GM19193 (cell line): ENCODE results near the gene ASB10.

Source experiments
- POLR2A ChIP-seq: IDR thresholded peaks from 4 replicates; pipeline ENCODE4 v1.6.1; 2011; ENCODE audit not compliant: insufficient read depth, insufficient read length; ENCODE audit errors: extremely low read depth

ASB10 gene

DNA sequence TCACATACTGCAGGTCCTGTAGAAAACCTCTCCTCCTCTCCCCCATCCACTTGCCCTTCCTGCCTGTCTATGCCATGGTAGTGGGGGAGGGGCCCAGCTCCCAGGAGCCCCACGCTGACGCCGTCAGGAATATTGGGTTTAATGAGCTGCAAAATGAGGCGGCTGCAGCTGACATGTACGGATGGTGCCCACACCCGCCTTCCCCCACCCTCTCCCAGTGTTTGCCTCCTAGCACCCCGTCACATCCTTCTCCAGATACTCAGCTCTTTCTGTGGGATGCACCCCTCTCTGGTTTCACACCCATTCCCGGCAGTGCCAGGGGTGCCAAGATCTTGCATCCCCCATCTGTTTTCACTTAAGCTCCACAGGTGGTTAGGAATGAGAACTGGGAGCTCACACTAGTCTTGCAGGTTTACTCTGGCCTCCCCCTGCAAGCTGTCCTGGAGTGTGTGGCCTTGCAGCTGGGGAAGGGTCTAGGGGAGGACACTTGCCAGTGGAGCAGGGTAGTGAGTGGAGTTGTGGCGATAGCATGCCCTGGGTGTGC, 45.7 kb downstream of the ASB10 start:
- no peak for TF ChIP-seq POLR2A

DNA sequence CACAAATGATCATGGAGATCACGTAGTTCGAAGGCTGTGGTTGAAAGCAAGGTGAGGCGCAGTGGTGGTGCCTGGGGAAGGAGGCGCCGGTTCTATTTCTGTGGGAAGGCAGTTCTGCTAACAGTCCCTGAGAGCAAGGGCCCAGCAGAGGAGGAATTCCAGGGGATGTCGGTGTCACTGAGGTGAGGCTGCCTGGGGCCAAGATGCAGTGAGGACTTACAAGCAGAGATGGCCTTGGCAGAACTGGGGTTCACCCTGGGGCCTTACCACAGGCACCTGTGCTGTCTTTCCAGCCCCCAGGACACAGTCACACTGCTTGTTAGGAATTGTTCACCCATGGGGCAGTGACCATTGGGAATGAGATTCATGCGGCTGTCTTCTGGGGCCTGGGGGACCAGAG, 46.2 kb downstream of the ASB10 start:
- no peak for TF ChIP-seq POLR2A

DNA sequence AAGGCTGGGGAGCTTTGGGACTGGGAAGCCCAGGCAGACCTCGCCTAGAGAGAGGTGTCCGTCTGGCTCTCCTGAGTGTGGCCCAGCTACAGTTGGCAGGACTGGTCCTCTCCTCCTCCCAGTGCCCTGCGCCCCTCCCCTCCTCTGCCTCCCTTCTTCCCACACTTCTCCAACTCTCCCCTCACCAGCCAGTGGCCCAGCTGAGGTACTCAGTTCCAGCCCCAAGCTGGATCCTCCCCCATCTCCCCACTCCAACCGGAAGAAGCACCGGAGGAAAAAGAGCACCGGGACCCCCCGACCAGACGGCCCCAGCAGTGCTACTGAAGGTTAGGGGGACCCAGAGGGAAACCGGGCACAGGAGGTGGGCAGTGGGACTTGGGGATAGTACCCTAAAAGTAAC, 47.3 kb downstream of the ASB10 start:
- no peak for TF ChIP-seq POLR2A

- TF ChIP-seq POLR2A: no peak
These were observed 47.8 kb downstream of the ASB10 start for GRCh38 chr7:151139071-151139790.

DNA sequence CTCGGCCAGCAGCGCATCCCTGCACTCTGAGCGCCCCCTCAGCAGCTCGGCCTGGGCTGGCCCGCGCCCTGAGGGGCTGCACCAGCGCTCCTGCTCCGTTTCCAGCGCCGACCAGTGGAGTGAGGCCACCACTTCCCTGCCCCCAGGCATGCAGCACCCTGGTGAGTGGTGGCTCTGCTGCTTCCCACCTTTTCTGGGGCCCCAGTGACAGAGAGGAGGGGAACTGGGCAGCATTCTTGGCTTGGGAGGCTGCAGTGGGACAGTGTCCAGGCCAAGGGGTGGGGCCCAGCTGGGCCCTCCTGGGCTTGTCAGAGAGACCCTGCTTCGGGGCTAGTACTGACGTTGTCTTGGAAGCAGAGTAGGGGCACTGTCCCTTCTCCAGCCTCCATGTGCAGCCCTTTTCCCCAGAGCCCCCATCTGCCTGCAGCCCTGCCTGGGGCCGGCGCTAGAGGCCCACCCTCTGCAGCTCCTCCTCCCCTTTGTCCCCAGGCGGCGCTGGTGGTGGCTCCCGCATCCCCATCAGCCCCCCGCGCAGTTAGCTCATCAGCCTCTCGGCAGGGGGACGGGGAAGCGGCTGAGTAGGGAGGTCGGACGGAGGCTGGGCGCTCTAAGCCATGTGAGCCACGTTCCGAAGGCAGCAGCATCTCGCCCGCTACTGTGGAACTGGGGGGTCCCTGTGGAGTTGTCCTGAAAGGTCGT, 48.7 kb downstream of the ASB10 start:
- no peak for TF ChIP-seq POLR2A

- TF ChIP-seq POLR2A: no peak
These were observed 49.3 kb downstream of the ASB10 start for GRCh38 chr7:151137791-151138152.

- TF ChIP-seq POLR2A: no peak
These were observed 49.9 kb downstream of the ASB10 start for GRCh38 chr7:151137076-151137675.

- no peak for TF ChIP-seq POLR2A
These were observed 50.9 kb downstream of the ASB10 start for GRCh38 chr7:151135866-151136843.

- no peak for TF ChIP-seq POLR2A
These were observed 51.6 kb downstream of the ASB10 start for GRCh38 chr7:151135525-151135845.

DNA sequence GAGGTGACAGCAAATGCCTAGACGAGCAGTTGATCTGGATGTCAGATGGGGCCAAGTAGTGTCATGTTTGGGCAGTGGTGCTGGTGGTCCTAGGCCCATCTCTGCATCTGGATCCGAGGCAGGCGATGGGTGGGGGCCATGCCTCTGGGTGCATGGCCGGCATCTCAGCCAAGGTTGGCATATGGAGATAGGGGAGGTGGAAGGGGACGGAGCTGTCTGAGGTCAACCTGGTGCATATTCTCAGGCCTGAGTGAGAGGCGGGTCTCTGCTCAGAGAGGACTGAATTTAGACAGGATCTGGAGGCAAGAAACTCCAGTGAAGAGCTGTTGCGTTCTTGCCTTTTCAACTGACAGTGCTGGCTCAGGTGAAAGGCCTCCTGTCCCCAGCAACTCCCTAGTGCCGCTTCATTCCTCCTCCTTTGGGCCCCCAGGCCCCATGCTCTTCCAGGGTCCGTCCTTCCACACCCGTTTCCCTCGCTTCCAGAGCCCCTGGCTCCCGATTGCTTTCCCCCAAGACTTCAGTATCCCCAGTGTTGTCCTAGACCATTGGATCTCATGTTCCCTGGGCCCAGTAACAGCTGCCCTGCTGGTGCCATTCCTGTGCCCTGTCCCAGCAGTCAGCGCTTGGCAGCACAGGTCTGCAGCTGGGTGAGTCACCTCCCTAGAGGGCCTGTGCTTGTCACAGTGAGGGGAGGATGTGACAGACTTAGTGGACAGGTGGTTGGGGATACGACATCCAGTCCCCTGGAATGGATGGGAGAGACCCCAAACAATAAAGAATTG, 52.1 kb downstream of the ASB10 start:
- TF ChIP-seq POLR2A: no peak

DNA sequence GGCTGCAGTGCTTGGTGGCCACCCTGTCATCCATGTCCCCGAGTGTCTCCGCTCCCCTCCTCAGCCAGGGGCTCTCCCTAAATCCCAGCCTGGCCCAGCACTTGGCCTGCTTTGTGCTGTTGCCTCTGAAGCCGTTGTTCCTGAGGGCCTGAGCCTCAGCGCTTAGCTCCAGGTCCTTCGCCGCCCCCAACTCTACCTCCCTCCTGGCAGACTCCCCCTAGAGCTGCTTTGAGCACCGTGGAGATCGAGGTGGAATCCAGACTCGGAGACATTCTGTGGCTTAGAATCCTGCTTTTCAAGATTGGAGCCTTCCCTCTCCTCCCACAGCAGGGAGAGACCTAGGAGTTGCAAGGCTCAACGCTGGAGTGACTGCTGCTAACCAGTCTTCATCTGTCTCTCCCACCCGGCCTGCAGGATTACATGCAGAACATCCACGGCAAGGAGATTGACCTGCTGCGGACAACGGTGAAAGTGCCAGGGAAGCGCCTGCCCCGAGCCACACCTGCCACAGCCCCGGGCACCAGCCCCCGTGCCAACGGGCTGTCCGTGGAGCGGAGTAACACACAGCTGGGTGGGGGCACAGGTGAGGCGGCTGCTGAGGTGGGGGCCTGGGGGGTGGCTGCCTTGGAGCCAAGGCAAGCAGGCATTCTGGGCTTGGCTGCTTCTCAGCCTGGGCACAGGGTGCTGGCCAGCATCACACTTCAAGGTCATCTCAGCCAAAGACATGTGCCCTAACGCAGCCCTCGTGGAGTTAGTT, 52.9 kb downstream of the ASB10 start:
- TF ChIP-seq POLR2A: no peak

DNA sequence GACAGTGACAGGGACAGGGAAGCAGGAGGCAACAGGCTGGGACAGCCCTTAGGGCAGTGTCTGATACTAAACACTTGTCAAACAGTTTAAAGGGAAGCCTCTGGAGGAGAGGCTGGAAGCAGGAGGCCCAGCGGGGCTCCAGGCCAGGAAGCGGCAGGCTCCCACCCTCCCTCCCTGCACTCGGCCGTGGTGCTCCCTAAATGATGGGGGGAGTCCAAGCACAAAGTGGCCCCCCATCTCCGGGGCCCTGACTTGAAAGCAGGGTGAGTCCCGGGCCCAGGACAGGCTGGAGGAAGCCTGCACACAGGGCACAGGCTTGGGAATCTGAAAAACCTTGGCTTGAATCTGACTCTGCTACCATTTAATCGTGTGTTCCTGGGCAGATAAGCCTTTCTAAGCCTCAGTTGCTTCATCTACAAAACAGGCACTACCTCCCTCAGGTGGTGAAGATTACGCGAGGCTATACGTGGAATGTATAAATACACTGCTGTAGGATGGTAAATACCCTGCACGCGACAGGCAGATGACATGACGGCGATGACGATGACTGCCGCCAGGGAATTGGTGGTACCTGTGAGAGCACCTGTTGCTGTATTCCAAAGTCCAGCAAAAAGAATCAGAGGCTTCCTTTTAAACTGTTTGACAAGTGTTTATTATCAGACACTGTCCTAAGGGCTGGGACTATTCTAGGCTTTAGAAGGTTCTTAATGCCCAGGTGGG, 53.6 kb downstream of the ASB10 start:
- no peak for TF ChIP-seq POLR2A
